Left hindlimb (tissue), 1 donor: ENCODE results near the gene FADS6.
"Not testable (repeated sequence)": the region's sequence is repeated elsewhere in the genome, so short reads cannot be mapped to it uniquely, and the experiment has no call there.

Experiments
- DNase-seq: peaks from one replicate; pipeline ENCODE4 v3.0.0-alpha.2; 2018

Gene FADS6

GRCh38 chr17:74920306-74920620 is 26.8 kb upstream of the FADS6 start:
- no peak for DNase-seq

- DNase-seq, result no peak
Observed at GRCh38 chr17:74919440-74920305, 26.2 kb upstream of the FADS6 start.

GRCh38 chr17:74918906-74919305 is 25.5 kb upstream of the FADS6 start:
- DNase-seq, result no peak

GRCh38 chr17:74917430-74917829 is 24.0 kb upstream of the FADS6 start:
- DNase-seq, result no peak

- DNase-seq, result no peak
Observed at GRCh38 chr17:74916851-74917199, 23.4 kb upstream of the FADS6 start.

- no peak for DNase-seq
Observed at GRCh38 chr17:74916136-74916850, 22.9 kb upstream of the FADS6 start.

- not testable (repeated sequence) for DNase-seq
Observed at GRCh38 chr17:74911423-74911822, 18.0 kb upstream of the FADS6 start.

GRCh38 chr17:74909097-74909496 is 15.7 kb upstream of the FADS6 start:
- DNase-seq, result not testable (repeated sequence)

- DNase-seq, result no peak
Observed at GRCh38 chr17:74907012-74907411, 13.6 kb upstream of the FADS6 start.

GRCh38 chr17:74906214-74906793 is 12.9 kb upstream of the FADS6 start:
- DNase-seq, result not testable (repeated sequence)

GRCh38 chr17:74904687-74905409 is 11.4 kb upstream of the FADS6 start:
- DNase-seq, result no peak

- no peak for DNase-seq
Observed at GRCh38 chr17:74903671-74904070, 10.2 kb upstream of the FADS6 start.

- DNase-seq, result no peak
Observed at GRCh38 chr17:74903034-74903433, 9.6 kb upstream of the FADS6 start.

GRCh38 chr17:74901353-74902135 is 8.1 kb upstream of the FADS6 start:
- no peak for DNase-seq

- DNase-seq, result no peak
Observed at GRCh38 chr17:74900208-74900607, 6.8 kb upstream of the FADS6 start.

- DNase-seq, result no peak
Observed at GRCh38 chr17:74898376-74898946, 5.0 kb upstream of the FADS6 start.

- no peak for DNase-seq
Observed at GRCh38 chr17:74893936-74894671, 671 bp upstream of the FADS6 start.

- no peak for DNase-seq
Observed at GRCh38 chr17:74892013-74892841, 1.2 kb downstream of the FADS6 start.

- DNase-seq, result no peak
Observed at GRCh38 chr17:74890554-74890953, 2.9 kb downstream of the FADS6 start.

- no peak for DNase-seq
Observed at GRCh38 chr17:74888469-74888868, 5.0 kb downstream of the FADS6 start.
